Fibroblast of lung (primary cell): Measurements from ENCODE around the gene CYP2W1.

ENCODE experiments used
- CTCF ChIP-seq, 2 donors: IDR thresholded peaks in 1 of 2; conservative IDR thresholded peaks in 1 of 2; 1 replicate in 1 of 2; 2 replicates in 1 of 2; pipeline ENCODE4 v1.5.1; 2011 to 2012; ENCODE audit warnings: low read length in 2 of 2, control low read depth in 1 of 2, inconsistent platforms in 1 of 2, low read depth in 1 of 2, mild to moderate bottlenecking in 1 of 2
- EZH2 ChIP-seq: IDR thresholded peaks from 2 replicates; pipeline ENCODE4 v1.5.1; 2012; ENCODE audit warnings: low read length, control low read depth, mild to moderate bottlenecking; ENCODE audit errors: missing control alignments

- TF ChIP-seq EZH2 (no peak), CTCF (conservative IDR thresholded peaks at IDR 0.05 in 1 of 2, IDR thresholded peaks at IDR 0.05 in 1 of 2; ENCODE audit: low read depth in 1 of 2, low read length in 2 of 2) (no peak)
Measured at GRCh38 chr7:1013581-1013980, 30.6 kb downstream of the CYP2W1 start.
